DOHH2 (cell line): Measurements from ENCODE around the gene ANKRD42.
"Not testable (repeated sequence)": the region's sequence is repeated elsewhere in the genome, so short reads cannot be mapped to it uniquely, and the experiment has no call there.

ENCODE experiments used
- H3F3A ChIP-seq: fragments of 200-600 bp; sonication (generic), shearing (Covaris generic); 2 replicates; pipeline ENCODE4 v1.6.0; 2016; ENCODE audit warnings: antibody characterized with exemption, mild to moderate bottlenecking; ENCODE audit not compliant: control insufficient read depth, insufficient read depth
- H3K27ac ChIP-seq: fragments of 200-600 bp; sonication (generic); 2 replicates; pipeline ENCODE4 v1.5.1; 2014; ENCODE audit warnings: low read depth, mild to moderate bottlenecking, low read length, moderate library complexity
- H3K27me3 ChIP-seq: fragments of 200-600 bp; sonication (generic); 2 replicates; pipeline ENCODE4 v1.6.1; 2014; ENCODE audit warnings: mild to moderate bottlenecking, low read length, mixed read lengths; ENCODE audit not compliant: control insufficient read depth
- H3K36me3 ChIP-seq: fragments of 200-600 bp; sonication (generic); 2 replicates; pipeline ENCODE4 v1.6.1; 2014; ENCODE audit warnings: mild to moderate bottlenecking, low read length, moderate library complexity, mixed read lengths; ENCODE audit not compliant: control insufficient read depth
- H3K4me1 ChIP-seq: fragments of 200-600 bp; sonication (generic); 2 replicates; pipeline ENCODE4 v1.6.1; 2014; ENCODE audit warnings: mild to moderate bottlenecking, low read length, mixed read lengths; ENCODE audit not compliant: control insufficient read depth
- H3K4me2 ChIP-seq: fragments of 200-600 bp; sonication (generic); 2 replicates; pipeline ENCODE4 v1.6.0; 2014; ENCODE audit warnings: mild to moderate bottlenecking, low read length, moderate library complexity
- H3K4me3 ChIP-seq: fragments of 200-600 bp; sonication (generic); 2 replicates; pipeline ENCODE4 v1.5.1; 2014; ENCODE audit warnings: mild to moderate bottlenecking, low read length, mixed read lengths
- H3K79me2 ChIP-seq: fragments of 200-600 bp; sonication (generic); 2 replicates; pipeline ENCODE4 v1.6.1; 2014; ENCODE audit warnings: mild to moderate bottlenecking, low read length, mixed read lengths; ENCODE audit not compliant: control insufficient read depth
- H3K9me2 ChIP-seq: fragments of 200-600 bp; sonication (generic); replicated peaks from 2 replicates; pipeline ENCODE4 v1.6.1; 2014; ENCODE audit warnings: mild to moderate bottlenecking, low read length, mixed read lengths; ENCODE audit not compliant: control insufficient read depth
- H3K9me3 ChIP-seq: fragments of 200-600 bp; sonication (generic); 2 replicates; pipeline ENCODE4 v1.6.1; 2014; ENCODE audit warnings: antibody characterized with exemption, low read length, mixed read lengths; ENCODE audit not compliant: control insufficient read depth, insufficient read depth
- H4K20me1 ChIP-seq: fragments of 200-600 bp; sonication (generic); 2 replicates; pipeline ENCODE4 v1.6.0; 2014; ENCODE audit warnings: low read depth, mild to moderate bottlenecking, antibody characterized with exemption, low read length, moderate library complexity; ENCODE audit not compliant: control insufficient read depth, insufficient read depth
- EZH2phosphoT487 ChIP-seq: fragments of 200-600 bp; sonication (generic); IDR thresholded peaks from 2 replicates; pipeline ENCODE4 v1.6.1; 2017; ENCODE audit warnings: borderline replicate concordance, mild to moderate bottlenecking, antibody characterized with exemption, low read length, moderate library complexity, mixed read lengths
- TF ChIP-seq, protein P1 (sequence below): fragments of 200-600 bp; sonication (generic); IDR thresholded peaks from one replicate; pipeline ENCODE4 v1.5.1; 2014; ENCODE audit warnings: antibody characterized with exemption, mild to moderate bottlenecking, low read depth, low read length; ENCODE audit not compliant: poor library complexity, severe bottlenecking

The ANKRD42 gene

GRCh38 chr11:83200035-83200434, 6.5 kb downstream of the ANKRD42 start:
- Histone ChIP-seq H3F3A (no peaks in the 10 kb centered on the region), H3K4me2 (no peak overlapping the region), H3K27me3 (no peaks in the 10 kb centered on the region), H3K79me2 (peaks cover 2% of the 10 kb centered on the region; the same call in 1 of the 2 replicates), H4K20me1 (no peaks in the 10 kb centered on the region), H3K9me3 (no peaks in the 10 kb centered on the region), H3K9me2 (no peaks in the 10 kb centered on the region), H3K36me3 (no peaks in the 10 kb centered on the region), H3K4me3 (no peak overlapping the region), H3K4me1 (peaks cover 6% of the 10 kb centered on the region), H3K27ac (no peak overlapping the region)
- no peak for TF ChIP-seq EZH2phosphoT487
- TF ChIP-seq, protein P1, sequence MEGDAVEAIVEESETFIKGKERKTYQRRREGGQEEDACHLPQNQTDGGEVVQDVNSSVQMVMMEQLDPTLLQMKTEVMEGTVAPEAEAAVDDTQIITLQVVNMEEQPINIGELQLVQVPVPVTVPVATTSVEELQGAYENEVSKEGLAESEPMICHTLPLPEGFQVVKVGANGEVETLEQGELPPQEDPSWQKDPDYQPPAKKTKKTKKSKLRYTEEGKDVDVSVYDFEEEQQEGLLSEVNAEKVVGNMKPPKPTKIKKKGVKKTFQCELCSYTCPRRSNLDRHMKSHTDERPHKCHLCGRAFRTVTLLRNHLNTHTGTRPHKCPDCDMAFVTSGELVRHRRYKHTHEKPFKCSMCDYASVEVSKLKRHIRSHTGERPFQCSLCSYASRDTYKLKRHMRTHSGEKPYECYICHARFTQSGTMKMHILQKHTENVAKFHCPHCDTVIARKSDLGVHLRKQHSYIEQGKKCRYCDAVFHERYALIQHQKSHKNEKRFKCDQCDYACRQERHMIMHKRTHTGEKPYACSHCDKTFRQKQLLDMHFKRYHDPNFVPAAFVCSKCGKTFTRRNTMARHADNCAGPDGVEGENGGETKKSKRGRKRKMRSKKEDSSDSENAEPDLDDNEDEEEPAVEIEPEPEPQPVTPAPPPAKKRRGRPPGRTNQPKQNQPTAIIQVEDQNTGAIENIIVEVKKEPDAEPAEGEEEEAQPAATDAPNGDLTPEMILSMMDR, result no peak

GRCh38 chr11:83205608-83206185, 12.2 kb downstream of the ANKRD42 start:
- Histone ChIP-seq H3K4me3 (no peak overlapping the region), H3K4me1 (no peaks in the 10 kb centered on the region), H3K36me3 (no peaks in the 10 kb centered on the region), H3K4me2 (no peak overlapping the region), H3K27ac (no peak overlapping the region), H3F3A (no peaks in the 10 kb centered on the region), H4K20me1 (no peaks in the 10 kb centered on the region), H3K27me3 (no peaks in the 10 kb centered on the region), H3K9me3 (no peaks in the 10 kb centered on the region), H3K79me2 (no peaks in the 10 kb centered on the region), H3K9me2 (no peaks in the 10 kb centered on the region)
- no peak for TF ChIP-seq EZH2phosphoT487
- TF ChIP-seq, protein P1, result no peak

GRCh38 chr11:83206221-83206620, 12.7 kb downstream of the ANKRD42 start:
- H4K20me1 ChIP-seq, result no peaks in the 10 kb centered on the region

GRCh38 chr11:83206771-83207382, 13.4 kb downstream of the ANKRD42 start:
- not testable (repeated sequence) for H3K4me2 ChIP-seq, H3K27ac ChIP-seq, H3K9me3 ChIP-seq, H4K20me1 ChIP-seq, H3K36me3 ChIP-seq, H3K4me1 ChIP-seq, H3K79me2 ChIP-seq, H3K27me3 ChIP-seq, H3F3A ChIP-seq, H3K9me2 ChIP-seq, H3K4me3 ChIP-seq

More at GRCh38 chr11:83206221-83206620, 12.7 kb downstream of the ANKRD42 start:
- Histone ChIP-seq H3K27ac (no peak overlapping the region), H3K4me2 (no peak overlapping the region), H3K9me2 (no peaks in the 10 kb centered on the region), H3K79me2 (no peaks in the 10 kb centered on the region), H3K9me3 (no peaks in the 10 kb centered on the region), H3F3A (no peaks in the 10 kb centered on the region), H3K27me3 (no peaks in the 10 kb centered on the region), H3K4me1 (no peaks in the 10 kb centered on the region), H3K4me3 (no peak overlapping the region), H3K36me3 (no peaks in the 10 kb centered on the region)
- TF ChIP-seq EZH2phosphoT487, result no peak
- TF ChIP-seq, protein P1, result no peak
